Midbrain (tissue), 1 donor: ENCODE results near the gene DHRS11.
A peak's percentile ranks its signal among the peaks of the same experiment; 100 is the strongest.

ENCODE experiments used
- DNase-seq: peaks from one replicate; lab custom pipeline; 2025; lab: John Stamatoyannopoulos, UW

Gene DHRS11

DNA sequence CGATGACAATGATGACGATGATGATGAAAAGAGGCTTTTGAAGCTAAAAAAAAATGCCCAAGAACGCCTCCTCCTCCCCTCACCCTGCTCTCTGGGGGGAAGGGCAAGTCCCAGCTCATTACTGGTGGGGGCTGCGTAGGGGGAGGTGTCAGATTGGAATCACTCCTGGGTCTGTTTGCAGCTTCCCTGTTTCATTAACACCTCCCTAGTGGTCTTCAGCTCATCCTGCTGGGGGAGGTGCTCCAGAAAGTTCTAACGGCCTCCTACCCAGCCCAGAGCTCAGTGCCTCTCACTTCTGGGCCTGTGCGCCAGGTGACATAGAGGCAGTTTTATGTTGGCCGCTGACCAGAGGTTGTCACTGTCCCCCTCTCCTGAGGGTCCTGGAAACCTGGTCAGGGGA, 22.4 kb downstream of the DHRS11 start:
- DNase-seq, result no peak

DNA sequence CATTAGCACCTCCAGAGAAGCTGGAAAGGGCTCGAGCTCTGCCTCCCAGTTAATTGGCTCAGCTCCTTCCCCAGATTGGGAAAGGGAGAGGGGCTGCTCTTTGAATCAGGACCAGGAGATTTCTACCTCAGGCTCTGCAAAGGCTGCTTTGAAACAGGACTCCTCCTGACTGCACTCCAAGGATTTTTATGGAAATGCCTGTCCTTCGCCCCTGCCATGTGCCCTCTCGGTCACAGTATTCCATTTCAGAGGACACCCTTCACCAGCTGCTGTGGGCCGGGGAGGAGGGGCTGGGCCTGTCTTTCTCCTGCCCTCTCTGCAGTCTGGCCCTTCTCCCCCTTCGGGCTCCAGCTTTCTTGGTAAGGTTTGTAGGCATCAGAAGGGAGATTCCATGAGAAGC, 23.3 kb downstream of the DHRS11 start:
- DNase-seq, result no peak

DNA sequence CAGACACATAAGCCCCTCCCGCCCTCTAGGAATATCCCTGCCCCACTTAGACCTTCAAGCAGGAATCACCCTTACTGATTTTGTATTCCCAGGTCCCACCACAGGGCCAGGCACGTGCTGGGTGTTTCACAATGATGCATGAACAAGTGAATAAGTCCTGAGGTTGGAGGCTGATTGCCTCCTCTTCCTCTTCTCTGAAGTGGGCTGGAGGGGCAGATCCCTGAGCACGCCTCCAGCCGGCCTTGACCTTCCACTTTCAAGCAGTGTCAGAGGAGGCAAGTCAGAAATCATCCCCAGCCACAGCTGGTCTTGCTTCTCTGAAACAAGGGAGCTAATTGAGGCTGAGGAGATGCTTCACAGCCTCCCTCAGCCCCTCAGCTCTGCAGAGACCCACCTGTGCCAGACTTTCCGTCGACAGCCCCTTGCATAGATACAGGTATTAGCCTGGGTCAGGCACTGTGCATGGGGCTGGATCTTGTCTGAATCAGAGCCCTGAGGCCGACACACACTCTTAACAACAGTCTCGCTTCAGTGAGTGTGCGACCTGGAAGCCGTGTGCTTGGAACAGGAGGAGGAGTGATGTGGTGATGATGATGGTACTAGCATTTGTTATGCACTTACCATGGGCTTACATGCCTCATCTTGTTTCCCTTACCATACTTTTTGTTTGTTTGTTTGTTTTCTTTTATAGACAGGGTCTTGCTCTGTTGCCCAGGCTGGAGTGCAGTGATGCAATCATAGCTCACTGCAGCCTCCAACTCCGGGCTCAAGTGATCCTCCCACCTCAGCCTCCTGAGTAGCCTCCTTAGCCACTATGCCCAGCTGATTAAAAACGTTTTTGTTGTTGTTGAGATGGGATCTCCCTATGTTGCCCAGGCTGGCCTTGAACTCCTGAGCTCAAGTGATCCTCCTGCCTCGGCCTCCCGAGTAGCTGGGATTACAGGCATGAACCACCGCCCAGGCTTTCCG, 24.7 kb downstream of the DHRS11 start:
- DNase-seq, result no peak

DNA sequence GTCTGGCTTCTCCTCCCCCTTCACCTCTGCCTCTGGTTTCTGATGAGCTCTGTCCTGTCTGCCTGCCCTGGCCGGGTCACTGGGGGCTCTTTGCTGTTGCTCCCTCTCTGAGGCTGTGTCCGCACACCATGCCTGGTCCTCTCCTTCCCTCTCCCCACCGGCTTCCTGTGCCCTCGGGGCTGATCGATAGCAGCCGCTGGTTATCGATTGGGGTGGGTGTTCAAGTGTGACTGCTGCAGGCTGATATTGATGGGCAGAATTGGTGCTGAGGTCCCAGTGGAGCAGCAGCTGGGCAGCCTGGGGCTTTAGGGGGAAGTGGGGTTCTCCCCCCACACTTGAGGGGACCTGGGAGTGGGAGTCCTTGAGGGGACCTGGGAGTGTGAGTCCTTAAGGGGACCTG, 26.1 kb downstream of the DHRS11 start:
- DNase-seq, result no peak

DNA sequence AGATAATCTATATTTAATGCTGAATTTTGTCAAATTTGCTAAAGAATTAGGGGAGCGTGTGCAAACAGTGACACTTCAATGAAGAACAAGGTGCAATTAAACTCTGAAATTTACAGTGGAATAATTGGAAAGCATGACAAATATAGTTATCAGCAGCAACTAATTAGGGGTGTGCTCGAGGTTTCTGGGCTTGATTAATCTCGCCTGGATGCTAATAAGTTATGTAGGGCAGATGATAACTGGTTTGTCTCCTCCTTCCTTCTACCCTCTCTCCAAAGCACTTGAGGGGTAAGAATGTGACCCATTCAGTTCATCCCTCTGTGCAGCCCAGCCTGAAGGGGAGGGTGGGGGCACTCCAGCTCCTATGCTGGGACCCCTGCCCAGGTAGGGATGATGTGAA, 31.6 kb downstream of the DHRS11 start:
- no peak for DNase-seq

DNA sequence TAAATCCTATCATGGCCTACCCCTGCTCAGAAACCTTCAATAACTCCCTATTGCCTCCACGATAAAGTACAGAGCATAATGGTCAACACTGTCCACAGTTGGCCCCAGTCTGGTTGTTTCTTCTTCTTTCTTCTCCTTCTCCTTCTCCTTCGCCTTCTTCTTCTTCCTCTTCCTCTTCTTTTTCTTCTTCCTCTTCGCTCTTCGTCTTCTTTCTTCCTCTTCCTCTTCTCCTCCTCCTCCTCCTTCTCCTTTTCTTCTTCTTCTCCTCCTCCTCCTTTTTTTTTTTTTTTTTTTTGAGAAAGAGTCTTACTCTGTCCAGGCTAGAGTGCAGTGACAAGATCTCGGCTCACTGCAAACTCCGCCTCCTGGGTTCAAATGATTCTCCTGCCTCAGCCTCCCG, 33.5 kb downstream of the DHRS11 start:
- DNase-seq, result no peak

DNA sequence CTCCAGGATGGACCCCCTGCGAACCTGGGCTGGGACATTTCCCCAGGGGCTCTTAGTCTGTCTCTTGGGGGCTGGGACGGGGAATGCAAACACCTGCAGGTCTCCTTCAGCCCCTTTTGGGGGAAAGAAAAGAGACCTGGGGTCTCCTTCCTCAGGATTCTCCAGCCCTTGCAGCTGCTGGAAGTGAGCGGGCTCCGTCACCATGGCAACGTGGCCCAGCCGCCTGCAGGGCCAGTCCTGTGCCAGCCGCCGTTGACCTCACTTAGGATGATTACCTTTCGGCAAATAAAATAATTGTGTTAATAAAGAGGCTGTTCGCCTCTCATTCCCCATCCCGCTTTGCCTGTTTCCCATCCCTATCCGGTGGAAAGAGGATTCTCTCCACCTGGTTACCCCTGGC, 35.4 kb downstream of the DHRS11 start:
- no peak for DNase-seq

DNA sequence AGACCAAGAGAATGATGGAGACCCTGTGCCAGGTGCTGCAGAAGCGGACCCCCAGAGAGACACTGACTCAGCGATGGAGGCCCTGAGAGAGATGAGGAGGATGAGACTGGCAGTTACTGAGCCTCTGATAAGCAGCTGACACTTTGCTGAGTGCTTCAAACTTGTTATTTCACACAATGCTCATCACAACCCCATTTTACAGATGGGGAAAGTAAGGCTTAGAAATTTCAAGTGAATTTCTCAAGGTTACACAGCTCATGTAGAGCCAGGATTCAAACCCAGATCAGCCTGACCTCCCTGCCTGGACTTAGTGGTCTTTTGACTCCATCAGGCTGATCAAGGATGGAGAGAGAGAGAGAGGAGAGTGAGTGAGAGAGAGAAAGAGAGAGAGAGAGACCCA, 36.9 kb downstream of the DHRS11 start:
- no peak for DNase-seq

DNA sequence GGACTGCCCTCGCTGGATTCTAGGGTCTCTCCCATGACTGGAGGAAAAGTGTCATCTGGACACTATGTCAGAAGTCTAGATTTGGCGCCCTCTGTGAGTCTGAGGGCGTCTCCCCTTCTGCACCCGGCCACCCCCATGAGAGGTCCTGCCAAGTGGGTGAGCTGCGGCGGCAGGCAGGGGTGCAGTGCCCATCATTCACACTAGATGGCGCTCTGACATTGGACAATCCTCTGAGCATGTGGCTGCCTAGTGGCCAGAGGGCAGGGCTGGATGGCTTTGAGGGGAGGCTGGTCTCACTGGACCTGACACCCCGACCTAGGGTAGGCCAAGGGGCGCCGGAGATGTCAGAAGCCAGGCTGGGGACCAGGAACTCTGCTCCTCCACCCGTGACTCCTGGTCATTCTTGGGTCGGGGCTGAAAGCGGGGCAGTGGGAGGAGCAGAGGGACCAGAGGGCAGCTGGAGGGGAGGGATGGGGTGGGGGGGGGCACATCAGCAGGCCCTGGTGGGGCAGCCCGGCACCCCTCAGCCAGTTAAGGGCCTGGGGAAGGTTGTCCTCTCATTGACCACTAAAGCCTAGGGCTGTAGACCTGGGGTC, 37.7 kb downstream of the DHRS11 start:
- peak; percentile 74 for DNase-seq

DNA sequence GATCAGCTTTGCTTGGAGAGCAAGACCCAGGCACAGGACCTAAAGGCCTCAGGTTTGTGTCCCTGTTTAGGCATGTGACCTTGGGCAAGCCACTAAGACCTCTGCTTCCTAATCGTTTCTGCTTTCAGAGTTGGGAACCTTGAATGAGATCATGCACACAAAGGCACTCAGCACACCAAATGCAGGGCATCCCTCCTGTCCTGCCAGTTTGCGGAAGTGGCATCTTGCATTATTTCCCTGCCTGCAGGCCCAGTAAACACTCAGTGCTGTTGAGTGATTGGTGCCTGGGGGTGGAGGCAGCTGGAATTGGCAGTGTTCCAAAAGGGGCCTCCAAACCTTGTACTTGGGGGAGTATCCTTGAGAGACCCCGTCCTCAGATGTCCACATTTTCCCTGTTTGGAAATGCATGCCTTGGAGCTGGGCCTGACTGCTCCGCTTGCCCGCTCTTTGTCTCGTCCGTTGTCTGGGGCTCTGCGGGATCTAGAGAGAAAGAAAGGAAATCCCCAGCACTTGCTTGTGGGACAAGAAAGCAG, 38.4 kb downstream of the DHRS11 start:
- DNase-seq, result no peak

DNA sequence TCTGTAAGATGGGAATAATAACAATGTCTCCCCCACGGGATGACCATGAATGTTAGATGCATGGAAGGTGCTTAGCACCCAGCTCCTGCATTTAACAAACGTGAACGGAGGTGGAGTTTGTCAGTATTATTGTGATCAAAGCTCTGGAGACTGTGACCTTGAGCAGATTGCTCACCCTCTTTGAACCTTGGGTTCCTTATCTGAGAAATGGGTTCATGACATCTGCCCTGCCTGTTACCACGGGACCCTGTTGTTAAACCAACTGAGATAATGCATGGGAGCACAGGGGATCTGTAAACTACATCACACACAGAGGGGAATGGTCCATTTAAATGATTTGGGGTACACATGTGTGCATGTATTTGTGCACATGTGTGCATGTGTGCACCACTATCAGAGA, 39.3 kb downstream of the DHRS11 start:
- no peak for DNase-seq

DNA sequence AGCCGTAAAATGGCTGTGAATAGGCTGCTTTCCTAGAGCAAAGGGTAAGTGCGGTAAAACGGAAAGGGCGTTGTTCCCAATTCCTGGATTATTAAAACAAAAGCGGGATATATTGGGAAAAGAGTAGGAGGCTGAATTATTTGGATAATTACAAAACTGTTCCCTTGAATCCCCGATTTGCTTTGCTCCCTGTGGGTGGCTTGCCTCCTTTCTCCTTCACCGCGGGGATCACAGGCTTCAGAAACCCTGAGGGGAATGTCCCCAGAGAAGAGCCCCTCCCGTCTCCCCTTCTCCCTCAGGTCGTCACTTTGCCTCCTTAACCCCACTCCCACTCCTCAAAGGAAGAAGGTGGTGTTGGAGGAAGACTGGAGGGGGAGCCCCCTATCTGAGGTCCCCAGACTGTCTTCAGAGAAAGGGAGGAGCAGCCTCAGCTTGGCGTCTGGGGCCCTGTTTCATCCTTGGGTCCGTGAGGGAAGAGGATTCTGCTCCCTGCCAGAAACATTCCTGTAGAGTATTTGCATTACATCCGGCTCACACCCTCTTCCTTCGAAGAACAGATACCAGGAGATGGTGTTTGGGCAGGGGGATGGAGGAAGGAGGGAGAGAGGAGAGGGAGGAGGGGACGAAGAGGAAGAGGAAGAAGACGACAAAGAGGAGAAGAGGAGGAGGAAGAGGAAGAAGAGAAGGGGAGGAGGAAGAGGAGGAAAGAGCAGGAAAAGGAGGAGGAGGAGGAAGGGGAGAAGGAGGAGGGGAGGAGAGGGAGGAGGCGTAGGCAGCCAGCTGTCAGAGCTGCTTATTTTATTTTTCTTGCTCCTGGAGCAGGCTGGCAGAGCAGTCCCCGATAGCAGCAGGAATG, 41.5 kb downstream of the DHRS11 start:
- DNase-seq, result no peak

DNA sequence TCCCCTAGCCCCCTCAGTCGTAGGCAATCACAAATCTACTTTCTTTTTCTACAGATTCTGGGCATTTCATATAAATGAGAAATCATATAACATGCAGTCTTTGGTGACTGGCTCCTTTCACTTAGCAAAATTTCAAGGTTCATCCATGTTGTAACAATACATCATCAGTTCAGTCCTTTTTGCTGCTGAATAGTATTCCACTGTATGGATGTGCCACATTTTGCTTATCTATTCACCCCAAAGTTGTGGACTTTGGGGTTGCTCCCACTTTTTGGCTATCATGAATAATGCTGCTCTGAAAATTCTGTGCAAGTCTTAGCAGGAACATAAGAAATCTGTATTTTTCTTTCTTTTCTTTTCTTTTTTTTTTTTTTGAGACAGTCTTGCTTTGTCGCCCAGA, 48.7 kb downstream of the DHRS11 start:
- no peak for DNase-seq

DNA sequence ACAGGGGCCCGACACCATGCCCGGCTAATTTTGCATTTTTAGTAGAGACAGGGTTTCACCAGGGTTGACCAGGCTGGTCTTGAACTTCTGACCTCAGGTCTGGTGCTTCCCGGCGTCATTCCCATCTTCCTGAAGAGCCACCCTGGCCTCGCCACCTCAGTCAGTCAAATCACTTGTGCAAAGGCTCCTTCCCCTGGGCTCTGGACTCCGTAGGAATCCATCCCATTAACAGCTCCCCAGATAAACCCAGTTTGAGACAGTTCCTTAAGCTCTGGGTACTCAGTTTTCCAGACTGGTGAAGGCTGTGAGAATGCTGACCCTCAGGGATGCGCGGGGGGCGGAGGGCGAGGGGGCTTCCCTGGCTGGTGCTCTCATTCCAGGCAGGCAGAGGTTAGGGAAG, 49.2 kb downstream of the DHRS11 start:
- DNase-seq, result no peak

DNA sequence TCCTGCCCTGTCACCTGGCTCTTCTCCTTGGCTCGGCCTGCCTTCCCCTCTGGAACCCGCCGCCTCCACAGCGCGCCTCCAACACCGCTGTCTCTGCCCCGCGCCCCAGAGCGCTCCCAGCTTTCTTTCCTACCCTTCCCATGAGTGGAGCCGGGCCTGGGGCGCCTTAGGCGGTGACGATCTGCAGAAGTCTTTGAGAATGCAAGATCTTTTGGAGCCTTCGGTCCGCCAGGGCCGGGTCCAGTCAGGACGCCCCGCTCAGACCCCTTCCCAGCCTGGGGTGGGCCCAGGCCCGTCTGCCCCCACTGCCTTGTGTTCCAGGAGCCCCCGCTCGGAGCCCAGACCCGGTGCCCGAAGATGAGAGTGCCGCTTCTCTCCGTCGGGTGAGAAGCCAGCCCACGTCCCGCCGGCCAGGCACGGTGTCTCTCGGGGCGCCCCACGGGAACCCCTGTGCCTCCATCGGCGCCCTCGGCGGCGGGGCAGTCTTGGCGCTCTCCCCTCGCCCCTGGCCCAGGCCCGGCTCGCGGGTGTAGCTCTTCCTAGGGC, 49.7 kb downstream of the DHRS11 start:
- no peak for DNase-seq

DNA sequence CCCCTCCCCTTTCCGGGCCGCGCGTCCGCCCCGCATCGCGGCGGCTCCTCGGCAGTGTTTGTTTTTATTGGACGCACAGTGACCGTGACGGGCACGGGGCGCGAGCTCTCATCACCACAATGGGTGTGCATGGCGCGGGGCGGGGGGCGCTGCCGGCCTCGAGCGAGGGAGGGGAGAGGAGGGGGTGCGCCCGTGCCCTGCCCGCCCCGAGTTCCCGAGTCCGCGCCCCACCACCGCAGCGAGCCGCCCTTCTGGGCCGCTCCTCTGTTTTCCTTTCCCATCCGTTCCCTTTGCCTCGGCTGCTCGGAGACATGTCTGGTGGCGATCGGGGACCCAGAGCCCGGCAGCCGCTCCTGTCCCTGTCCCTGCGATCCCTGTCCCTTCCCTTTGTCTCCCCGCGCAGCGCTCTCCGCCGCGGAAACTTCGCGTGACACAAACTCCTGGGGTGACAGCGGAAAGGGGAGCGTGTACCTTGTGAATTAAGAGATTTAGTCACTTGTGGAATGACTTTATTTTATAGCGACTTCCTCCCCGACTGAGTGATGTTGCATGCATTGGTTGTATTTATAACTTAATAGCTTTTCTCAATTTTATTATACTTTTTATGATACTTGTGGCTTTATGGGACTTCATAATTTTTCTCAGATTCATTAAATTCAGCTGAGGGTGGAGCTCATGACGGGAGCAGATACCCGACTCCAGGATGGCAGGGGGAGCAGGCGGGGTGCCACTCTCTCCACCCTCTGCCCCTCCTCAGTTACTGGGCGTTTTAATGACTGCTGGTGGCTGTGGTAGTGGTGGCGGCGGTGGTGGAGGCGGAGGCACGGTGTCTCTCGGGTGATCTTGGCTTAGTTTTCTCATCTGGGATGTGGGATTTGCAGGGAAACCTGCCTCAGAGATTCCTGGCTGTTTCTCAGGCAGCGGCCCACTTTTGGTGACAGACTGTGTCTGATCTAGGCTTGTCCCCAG, 50.5 kb downstream of the DHRS11 start:
- DNase-seq, result no peak

DNA sequence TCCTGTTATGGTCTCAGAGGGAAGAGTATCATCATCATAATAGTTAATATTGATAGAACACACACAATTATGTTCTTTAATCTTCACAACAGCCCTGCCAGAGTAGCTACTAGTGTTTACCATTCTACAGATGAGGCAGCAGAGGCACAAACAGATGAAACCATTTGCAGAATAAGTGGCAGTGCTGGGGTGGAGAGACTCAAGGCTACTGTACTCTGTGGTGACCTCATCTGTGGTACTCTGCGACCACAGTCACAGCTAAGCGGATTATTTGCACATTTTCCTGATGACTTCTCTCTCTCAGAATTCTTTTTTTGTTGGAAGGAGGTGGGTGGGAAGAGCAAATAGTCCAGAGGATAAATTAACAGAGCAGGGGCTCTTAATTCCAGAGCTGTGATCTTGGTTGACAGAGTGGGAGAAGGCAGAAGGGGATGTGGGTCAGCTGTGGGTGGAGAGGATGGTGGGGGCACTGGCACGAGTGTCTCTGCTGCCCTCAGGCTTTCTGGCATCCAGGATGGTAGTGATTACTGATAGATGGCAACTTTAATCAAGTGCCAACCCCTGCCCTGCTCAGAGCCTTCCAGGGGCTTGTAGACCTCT, 51.5 kb downstream of the DHRS11 start:
- no peak for DNase-seq

DNA sequence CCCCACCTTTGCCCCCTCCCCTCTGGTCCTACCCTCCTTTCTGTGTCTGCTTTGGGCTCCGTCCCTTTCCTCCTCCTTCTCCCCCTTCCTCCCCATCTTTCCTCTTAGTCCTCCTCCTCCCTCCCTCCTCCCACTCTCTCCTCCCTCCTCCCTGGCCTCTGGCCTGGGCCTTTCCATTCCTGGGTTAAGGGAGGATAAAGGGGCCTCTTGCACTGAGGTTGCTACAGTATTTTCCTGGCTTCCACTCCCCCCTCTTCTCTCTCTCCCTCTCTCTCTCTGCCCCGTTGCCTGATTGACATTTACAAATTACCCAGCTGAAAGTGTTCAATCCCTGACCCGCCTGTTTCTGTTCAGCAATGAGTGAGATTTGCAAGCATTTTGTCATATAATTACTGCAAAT, 53.7 kb downstream of the DHRS11 start:
- DNase-seq, result no peak

DNA sequence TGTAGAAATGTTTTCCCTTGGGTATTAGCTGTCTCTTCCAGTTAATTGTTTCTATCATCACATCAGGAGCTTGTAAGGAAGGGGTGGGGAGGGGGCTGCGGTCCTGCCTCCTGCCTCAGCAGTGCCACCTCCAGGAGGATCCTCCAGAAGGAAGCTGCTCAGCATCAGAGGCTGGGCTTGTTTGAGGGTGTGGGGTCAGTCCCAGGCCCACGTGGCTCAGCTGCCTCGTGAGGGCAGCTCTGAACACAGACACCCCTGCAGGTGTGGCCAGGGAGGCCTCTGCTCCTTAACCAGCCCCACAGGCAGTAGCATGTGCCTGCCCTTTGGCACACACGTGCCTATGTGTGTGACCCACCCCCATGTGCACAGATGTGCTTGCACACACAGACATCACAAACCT, 56.0 kb downstream of the DHRS11 start:
- no peak for DNase-seq

DNA sequence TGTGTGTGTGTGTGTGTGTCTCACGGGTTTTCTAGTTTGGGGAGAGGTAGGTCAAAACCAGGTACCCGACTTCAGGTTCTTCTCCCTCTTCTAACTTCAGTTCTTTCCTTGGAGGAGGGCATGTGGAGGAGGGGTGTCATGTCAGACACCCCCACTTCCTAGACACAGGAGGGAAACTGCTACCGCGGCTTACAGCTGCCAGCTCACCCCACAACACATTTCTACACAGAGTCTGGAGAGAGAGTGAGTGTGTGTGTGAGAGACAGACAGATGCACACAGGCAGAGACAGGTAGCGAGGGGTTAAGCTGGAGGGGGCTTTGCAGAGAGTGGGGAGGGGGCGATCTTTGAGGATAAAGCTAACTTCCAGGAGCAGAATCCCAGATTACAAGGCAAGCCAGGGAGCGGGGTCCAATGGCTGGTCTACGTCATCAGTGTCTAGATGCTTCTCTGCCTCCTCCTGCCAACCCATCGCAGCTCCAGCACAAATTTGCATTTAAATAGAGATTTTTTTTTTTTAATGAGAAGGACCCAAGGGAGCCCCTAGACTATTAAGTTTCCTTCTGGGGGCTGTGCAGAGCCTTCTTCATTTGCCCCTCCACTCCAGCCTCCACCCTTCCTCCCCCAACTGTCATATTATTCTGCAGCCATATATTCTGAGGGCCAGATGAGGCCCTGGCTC, 58.6 kb downstream of the DHRS11 start:
- DNase-seq, result no peak
